HG02759 (cell line): ENCODE measurements around the gene SIGLEC1.

Experiments used
- ATAC-seq: cut with Tn5 transposase; IDR thresholded peaks from one replicate; pipeline ENCODE4 v1.9.1; 2021; ENCODE audit warnings: mild to moderate bottlenecking, moderate library complexity; ENCODE audit not compliant: unreplicated experiment

SIGLEC1 gene

GRCh38 chr20:3681352-3681930, 31.0 kb downstream of the SIGLEC1 start:
- ATAC-seq: no peak

DNA sequence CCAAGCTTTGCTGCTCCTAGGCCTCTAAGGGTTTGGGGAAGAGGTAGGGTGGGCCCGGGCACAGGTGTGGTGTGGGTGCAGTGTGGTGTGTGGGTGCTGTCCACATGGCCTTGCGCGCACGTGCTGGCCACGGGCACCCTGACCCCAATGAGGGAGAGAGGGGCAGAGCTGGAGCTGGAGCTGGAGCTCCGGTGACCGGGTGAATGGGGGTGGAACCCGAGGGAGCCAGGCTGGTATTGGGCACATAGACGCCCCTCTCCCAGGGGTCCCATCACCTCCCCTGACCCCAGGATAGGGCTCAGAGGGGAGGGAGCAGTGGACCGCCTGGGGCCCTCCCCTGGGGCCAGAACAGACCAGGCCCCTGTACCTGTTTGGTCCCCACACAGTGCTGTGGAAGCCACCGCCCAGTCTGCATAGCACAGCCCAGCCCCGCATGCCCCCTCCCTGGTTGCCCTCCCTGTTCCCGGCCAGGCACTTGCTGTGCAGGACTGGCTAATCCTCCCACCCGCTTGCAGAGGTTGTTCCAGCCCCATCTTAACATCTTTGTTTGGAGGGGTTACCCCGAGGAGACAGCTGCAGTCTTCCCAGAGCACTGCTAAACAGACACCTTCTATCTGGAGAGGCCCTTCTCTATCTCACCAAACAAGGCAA, 31.6 kb downstream of the SIGLEC1 start:
- ATAC-seq: no peak

DNA sequence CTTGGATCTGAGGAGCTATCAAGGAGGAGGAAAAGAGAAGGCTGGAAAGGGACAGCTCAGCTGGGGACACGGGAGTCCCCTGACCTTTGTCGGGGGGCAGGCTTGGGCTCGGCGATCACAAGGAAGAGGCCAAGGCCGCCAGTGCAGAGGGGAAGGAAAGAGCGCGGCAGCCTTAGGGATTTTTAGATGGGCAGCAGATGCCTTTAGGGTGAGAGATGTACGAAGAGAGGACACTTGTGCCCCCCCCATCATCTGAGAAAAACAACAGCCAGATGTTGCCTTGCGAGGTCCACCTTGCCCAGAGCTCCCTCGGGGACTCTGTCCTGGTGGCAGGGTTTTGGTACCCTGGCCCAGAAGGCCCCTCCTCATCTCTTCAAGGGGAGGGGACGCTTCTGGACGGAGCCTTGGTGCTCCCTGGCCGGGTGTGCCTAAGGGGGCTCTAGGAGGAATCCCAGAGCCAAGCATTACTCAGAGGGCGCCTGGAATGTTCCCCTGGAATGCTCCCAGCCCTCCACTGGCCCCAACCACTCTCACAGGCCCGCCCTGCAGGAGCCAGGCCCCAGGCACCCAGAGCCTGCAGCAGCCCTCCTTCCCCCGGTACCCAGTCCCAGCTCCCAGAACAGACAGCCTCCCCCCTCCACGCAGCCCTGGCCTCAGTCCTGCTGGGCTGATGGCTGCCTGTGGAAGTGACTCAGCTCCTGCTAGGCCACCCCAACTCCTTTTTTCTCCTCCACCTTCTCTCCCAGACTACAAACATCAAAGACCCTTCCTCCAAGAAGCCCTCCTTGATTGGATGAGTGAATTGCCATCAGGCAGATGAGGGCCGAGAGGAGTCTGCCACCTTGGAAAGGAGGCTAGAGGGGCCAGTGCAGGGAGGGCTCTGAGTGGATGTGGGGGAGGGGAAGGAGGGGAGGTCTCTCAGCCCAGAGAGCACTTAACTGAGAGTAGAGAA, 32.4 kb downstream of the SIGLEC1 start:
- ATAC-seq: no peak

- ATAC-seq: no peak
Observed at GRCh38 chr20:3678856-3679720, 33.3 kb downstream of the SIGLEC1 start.

GRCh38 chr20:3678198-3678597, 34.2 kb downstream of the SIGLEC1 start:
- ATAC-seq: no peak

DNA sequence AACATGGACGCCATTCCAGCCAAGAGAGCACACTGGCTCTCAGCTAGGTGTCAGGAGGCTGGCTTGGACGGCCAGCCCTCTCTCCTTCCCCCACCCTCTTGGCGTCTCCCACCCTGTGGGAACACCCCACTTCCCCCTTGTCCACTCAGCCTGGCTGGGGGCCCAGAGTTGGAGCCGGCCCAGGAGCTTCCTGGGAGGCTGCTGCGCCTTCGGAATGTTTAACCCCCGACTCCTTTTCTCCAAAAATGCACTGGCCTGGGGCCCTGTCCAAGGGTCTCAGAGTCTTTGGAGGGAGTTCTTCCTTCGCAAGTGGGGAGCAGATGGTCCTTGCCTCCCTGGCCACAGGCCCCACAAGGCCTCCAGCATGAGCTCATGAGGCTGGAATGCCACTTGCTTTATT, 34.7 kb downstream of the SIGLEC1 start:
- no peak for ATAC-seq

DNA sequence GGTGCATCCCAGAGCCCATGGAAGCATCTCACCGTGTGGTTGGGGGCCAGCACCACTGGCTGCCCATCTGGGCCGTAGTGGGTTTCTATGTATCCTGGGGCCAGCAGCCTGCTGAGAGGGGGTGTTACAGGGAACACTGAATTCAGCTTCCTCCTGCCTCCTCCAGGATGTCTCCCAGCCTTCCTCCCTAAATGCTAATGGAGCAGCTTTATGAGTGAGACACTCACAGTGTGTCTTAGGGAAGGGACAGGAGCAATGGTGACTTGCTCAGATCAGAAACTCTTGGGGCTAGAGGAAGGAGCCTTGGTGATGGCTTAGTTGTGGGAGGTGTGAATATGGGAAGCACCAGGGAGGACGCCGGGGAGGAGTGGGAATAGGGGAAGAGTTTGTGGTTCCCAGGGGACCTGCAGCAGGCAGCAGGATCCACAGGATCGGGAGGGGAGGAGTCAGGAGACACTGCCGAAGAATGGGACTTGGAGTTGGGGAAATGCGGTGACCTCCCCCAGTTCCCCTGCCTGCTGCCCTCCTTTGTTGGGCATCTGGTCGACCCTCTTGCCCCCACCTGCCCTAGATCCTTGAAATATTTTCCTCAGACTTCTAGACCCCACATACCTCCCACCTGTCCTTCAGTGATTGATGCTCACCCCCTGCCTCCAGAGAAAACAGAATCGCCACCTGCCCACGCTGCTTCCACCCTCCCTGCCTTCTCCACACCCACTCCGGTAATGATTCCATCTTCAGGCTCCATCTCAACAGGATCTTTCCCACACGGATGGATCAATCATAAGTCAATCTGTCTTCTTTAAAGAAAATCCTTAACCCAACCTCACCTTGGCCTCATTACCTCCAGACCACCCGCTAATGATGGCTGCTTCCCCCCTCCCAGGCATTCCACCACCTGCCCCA, 37.2 kb downstream of the SIGLEC1 start:
- ATAC-seq: no peak

DNA sequence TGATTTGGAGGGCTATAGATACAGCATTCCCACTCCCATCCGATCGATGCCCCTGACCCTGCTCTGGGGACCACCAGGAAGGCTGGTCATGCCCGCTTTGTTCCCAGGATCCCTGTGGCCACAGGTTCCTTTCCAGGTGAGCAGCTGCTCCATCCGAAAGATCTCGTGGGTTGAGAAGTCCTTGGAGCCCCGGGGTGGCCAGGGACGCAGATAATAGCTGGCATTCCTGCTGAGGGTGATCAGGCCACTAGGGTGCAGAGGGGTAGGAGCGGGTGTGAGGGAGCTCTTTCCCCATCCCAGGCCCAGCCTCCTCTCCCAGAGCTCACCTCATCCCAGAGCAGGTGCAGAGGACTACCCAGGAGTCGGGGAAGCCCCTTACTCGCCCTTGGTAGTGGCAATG, 38.0 kb downstream of the SIGLEC1 start:
- no peak for ATAC-seq

GRCh38 chr20:3673221-3674070, 39.0 kb downstream of the SIGLEC1 start:
- no peak for ATAC-seq

DNA sequence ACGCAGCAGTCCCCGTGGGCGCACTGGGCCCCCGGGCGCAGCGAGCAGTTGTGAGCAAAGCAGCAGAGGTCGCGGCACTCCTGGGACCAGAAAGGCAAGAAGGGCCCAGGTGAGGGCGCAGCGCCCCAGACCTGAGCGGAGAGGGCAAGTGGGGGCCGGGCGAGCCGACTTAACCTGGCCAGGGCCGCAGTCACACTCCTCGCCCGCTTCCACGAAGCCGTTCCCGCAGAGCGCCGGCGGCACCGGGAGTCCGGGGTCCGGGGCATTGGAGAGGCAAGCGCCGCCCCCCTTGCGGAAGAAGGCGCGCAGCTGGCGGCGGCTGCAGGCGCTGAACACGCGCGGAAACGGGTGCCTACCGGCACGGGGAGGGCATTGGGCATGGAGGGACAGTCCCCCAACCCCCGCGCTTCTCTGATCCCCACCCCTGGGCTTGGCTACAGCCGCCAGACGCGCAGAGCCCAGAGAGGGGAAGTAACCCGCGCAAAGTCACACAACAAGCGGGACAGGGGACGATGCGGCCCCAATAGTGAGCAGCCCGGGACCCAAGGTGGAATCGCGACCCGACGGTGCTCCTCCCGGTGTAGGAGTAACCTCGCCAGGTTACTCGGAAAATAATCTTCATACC, 39.7 kb downstream of the SIGLEC1 start:
- no peak for ATAC-seq

DNA sequence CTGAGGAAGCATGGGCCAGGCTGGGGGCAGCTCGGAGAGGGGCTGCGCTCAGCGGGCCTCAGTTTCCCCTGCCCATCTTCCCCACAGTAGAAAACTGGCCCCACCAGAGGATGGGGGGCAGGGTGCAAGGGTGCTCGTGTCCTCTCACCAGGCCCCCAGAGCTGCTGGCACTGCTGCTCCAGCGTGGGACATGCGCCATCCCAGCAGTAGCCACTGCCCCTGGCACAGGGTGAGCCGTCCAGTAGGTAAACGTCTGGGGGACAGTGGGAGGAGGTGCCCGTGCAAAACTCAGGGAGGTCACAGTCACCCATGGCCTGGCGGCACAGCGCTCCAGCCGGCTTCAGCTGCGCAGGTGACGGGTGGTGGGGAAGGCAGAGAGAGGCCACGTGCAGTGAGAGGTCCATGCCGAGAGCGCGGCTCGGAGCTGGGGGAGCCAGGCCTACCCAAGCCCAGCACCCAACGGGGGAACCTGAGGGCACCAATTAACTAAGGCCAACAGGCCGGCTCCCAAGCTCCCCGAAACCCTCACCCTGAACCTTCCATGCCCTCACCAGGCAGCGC, 40.3 kb downstream of the SIGLEC1 start:
- ATAC-seq: no peak

GRCh38 chr20:3670945-3671344, 41.5 kb downstream of the SIGLEC1 start:
- ATAC-seq: no peak

DNA sequence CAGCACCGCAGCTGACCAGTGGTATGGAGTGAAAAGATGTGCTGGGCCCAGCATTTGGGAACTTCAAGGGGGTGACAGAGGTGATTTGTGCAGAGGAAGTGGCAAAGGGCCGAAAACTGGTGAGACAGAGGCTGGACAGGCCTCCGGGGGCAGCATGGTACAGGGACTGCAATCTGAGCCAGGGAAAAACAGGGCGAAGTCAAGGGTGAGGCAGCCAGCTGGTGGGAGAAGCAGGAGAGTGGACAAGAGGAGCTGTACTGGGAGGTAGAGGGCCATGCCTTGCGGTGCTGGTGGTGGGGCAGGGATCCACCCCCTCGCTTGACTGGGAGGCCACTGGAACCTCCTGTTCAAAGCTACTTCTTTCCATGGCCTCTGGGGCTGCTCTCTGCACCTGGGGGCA, 41.9 kb downstream of the SIGLEC1 start:
- no peak for ATAC-seq

DNA sequence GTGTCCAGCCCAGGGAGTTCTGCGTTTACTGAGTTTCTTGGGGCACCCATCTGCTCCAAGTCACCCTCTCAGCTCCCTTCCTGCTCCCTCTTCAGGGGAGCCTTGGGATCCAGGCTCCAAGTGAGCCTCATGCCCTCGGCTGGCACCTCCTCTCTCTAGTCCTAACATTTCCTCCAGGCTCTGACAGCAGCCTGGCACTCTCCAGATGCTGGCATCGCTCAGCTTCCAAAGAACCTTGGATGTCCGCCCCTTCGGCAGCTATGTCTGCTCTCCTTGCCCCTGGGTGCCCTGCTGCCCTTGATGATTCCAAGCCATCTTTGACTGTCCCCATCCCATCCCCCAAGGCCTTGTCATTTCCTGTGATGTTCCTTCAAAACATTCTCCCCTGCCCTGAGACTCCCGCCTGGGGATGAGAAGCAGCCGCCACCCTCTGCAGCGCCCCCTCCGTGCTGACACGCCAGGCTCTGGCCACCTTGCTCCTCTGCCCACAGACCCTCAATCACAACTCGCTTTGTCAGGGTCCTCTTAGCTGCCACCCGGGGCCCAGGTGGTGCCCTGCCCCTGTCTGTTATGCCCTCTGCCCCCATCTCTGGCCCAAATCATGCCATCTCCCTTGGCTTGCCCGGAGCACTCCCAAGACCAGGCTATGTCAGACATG, 42.6 kb downstream of the SIGLEC1 start:
- ATAC-seq: no peak

GRCh38 chr20:3667434-3668037, 44.9 kb downstream of the SIGLEC1 start:
- ATAC-seq: no peak

- no peak for ATAC-seq
Observed at GRCh38 chr20:3663858-3664257, 48.5 kb downstream of the SIGLEC1 start.

- ATAC-seq: no peak
Observed at GRCh38 chr20:3663031-3663701, 49.2 kb downstream of the SIGLEC1 start, which contains the start of gene GFRA4. GFRA4 (minus strand) TSS chr20:3663399; CDS start chr20:3663399, 0 bp downstream.
